Calu3 (cell line): Measurements from ENCODE around the gene CADM1. TPM values are rescaled to one million over a fixed set of nuclear protein-coding genes. Genes with fewer than 3 reads are reported as not detected.

Experiments
- BruUV-seq: library from RNA; stranded (reverse); fragments of 400-500 nt; replicated peaks from 2 replicates; lab custom pipeline; 2021; lab: Mats Ljungman, UMichigan
- CTCF ChIA-PET: fragments of 300-600 bp; sonication (Branson Sonifier 250); formaldehyde crosslinking; loops from one replicate; lab custom pipeline; 2022; ENCODE audit warnings: antibody characterized with exemption; lab: Charles Lee
- DNase-seq: peaks from one replicate; pipeline ENCODE4 v3.0.0; 2022
- H3K27ac Mint-ChIP-seq: one replicate; pipeline ENCODE4 v1.8.0; 2022; ENCODE audit warnings: mixed read lengths; ENCODE audit not compliant: unreplicated experiment
- H3K27me3 Mint-ChIP-seq: one replicate; pipeline ENCODE4 v1.8.0; 2022; ENCODE audit warnings: mixed read lengths; ENCODE audit not compliant: unreplicated experiment
- H3K36me3 Mint-ChIP-seq: one replicate; pipeline ENCODE4 v1.8.0; 2022; ENCODE audit warnings: mild to moderate bottlenecking, moderate library complexity, mixed read lengths; ENCODE audit not compliant: insufficient read depth, unreplicated experiment
- H3K4me1 Mint-ChIP-seq: one replicate; pipeline ENCODE4 v1.8.0; 2022; ENCODE audit warnings: mild to moderate bottlenecking, low read depth, mixed read lengths; ENCODE audit not compliant: unreplicated experiment
- H3K4me3 Mint-ChIP-seq: one replicate; pipeline ENCODE4 v1.8.0; 2022; ENCODE audit warnings: mild to moderate bottlenecking, low read depth, moderate library complexity, mixed read lengths; ENCODE audit not compliant: unreplicated experiment
- H3K9me3 Mint-ChIP-seq: one replicate; pipeline ENCODE4 v1.8.0; 2022; ENCODE audit warnings: low read depth, mixed read lengths; ENCODE audit not compliant: unreplicated experiment
- CTCF ChIP-seq: fragments of 200-600 bp; IDR thresholded peaks from one replicate; pipeline ENCODE4 v1.8.0; 2022; ENCODE audit warnings: antibody characterized with exemption; ENCODE audit not compliant: unreplicated experiment
- intact Hi-C: fragments of 100-400 bp; cut with micrococcal nuclease; formaldehyde crosslinking; loops from one replicate; pipeline ENCODE4 v1.10.0; 2022; ENCODE audit not compliant: unreplicated experiment
- total RNA-seq: library from RNA; stranded (reverse); gene quantifications from 2 replicates; pipeline ENCODE4 v1.2.3, GENCODE V29; 2022

CADM1 gene
- total RNA-seq, 1 experiment from 2014 or later = 0.68 TPM

GRCh38 chr11:115352805-115353485, 151.3 kb downstream of the CADM1 start:
- CTCF ChIA-PET = no interaction called here

GRCh38 chr11:115349335-115350017, 154.7 kb downstream of the CADM1 start:
- Mint-ChIP-seq H3K4me3 (no peak overlapping the region), H3K9me3 (no peaks in the 10 kb centered on the region), H3K36me3 (no peaks in the 10 kb centered on the region), H3K27me3 (peaks cover 7% of the 10 kb centered on the region), H3K4me1 (no peaks in the 10 kb centered on the region), H3K27ac (no peak overlapping the region)
- no peak for DNase-seq
- intact Hi-C loops = no loop called here
- BruUV-seq = no TSS peak
- CTCF ChIA-PET = no interaction called here
- TF ChIP-seq CTCF = no peak

More at GRCh38 chr11:115352805-115353485, 151.3 kb downstream of the CADM1 start:
- Mint-ChIP-seq H3K4me3 (no peak overlapping the region), H3K27me3 (no peaks in the 10 kb centered on the region), H3K9me3 (no peaks in the 10 kb centered on the region), H3K36me3 (no peaks in the 10 kb centered on the region), H3K4me1 (no peaks in the 10 kb centered on the region), H3K27ac (no peak overlapping the region)
- DNase-seq = no peak
- intact Hi-C loops = no loop called here
- TF ChIP-seq CTCF = no peak
- no TSS peak for BruUV-seq

- CTCF ChIA-PET = no interaction called here
- no peak for DNase-seq
- BruUV-seq = no TSS peak
- H3K27me3 Mint-ChIP-seq = peaks cover 12% of the 10 kb centered on the region
- no peak overlapping the region for H3K4me3 Mint-ChIP-seq
- H3K36me3 Mint-ChIP-seq = no peaks in the 10 kb centered on the region
- TF ChIP-seq CTCF = no peak
- H3K27ac Mint-ChIP-seq = no peak overlapping the region
- H3K9me3 Mint-ChIP-seq = no peaks in the 10 kb centered on the region
- intact Hi-C loops = no loop called here
- no peaks in the 10 kb centered on the region for H3K4me1 Mint-ChIP-seq
Observed at GRCh38 chr11:115348416-115348815, 155.8 kb downstream of the CADM1 start.

GRCh38 chr11:115347106-115347505, 157.1 kb downstream of the CADM1 start:
- no peaks in the 10 kb centered on the region for H3K36me3 Mint-ChIP-seq
- intact Hi-C loops = no loop called here
- no peak overlapping the region for H3K4me3 Mint-ChIP-seq
- DNase-seq = no peak
- CTCF ChIA-PET = no interaction called here
- H3K27ac Mint-ChIP-seq = no peak overlapping the region
- no peaks in the 10 kb centered on the region for H3K4me1 Mint-ChIP-seq
- peaks cover 12% of the 10 kb centered on the region for H3K27me3 Mint-ChIP-seq
- no TSS peak for BruUV-seq
- H3K9me3 Mint-ChIP-seq = no peaks in the 10 kb centered on the region
- TF ChIP-seq CTCF = no peak
